ENCODE results near the gene CD93.

DNA sequence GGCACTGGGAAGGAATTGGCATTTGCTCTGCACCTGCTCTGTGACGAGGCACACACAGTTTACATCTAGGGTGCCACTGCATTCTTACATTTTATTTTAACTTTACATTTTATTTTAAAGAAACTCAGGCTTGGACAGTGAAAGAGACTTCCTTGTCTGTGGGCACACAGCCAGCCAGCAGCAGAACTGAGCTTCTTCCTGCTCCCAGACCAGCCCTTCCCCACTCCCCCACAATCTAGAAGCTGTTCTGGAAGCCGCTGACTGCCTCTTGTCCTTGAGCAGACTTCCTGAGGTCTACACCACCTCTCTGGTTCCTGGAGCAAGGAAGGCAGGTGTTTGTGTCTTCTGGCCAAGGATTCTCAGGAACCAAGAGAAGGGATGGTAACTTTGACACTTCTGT, 27.9 kb upstream of the CD93 start:
- TF ChIP-seq GATA2 (IDR thresholded peaks at IDR 0.05; ENCODE audit: low read depth, low read length), result no peak
- no peak for TF ChIP-seq GATA3 (IDR thresholded peaks at IDR 0.05; ENCODE audit: low read depth, low read length)

Measured in SH-SY5Y (cell line).